Middle frontal gyrus (tissue), 1 donor: Measurements from ENCODE around the gene KRTAP10-1.
"Not testable (repeated sequence)": the region's sequence is repeated elsewhere in the genome, so short reads cannot be mapped to it uniquely, and the experiment has no call there.

Source experiments
- DNase-seq: peaks from one replicate; pipeline ENCODE4 v3.0.0-alpha.2; 2015; ENCODE audit warnings: low spot score; ENCODE audit errors: extremely low spot score

KRTAP10-1 gene

DNA sequence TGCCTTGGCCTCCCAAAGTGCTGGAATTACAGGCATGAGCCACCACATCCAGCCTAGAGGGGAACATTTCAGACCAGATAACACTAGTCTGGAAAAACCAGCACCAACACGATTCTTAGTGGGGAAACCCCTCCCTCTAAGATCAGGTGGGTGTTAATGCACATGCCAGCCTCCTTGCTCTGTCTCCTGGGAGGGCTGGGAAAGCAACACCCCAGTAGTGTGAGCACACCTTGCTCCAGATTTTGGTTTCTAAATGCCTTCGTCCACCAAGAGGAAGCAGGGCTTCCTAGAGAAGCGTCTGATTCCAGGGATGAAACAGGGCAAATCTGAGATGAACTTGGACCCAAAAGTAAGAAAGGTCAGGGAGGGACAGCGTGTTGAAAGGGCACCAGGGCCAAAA, 31.3 kb upstream of the KRTAP10-1 start:
- no peak for DNase-seq

DNA sequence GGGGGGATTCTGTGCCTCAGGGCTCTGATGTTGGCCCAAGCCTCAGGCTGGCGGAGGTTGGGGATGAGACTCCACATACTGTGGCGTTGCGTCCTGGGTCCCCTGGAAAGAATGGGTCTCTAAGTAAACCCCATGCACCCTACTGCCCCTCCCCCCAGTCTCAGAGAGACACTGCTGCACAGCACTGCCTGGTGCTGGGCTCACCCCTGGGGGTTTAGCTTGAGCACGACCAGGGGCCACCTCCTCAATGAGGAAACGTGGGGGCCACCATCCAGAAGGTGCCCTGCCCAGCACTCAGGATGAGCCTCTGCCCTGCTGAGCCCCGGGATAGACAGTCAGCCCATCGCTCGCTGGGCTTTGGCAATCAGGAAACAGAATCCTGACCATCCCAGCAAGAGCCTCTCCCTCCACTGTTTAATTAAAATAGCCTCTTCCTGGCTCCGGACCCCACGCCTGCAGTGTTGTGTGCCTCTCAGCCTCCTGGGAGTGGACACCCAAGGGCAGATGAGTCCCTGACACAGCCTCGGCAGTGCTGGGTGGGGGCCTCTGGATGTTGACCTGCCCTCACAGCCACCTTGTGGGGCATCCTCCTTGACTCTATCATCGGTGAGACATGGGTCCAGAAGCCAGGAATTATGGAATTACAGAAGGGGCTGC, 30.0 kb upstream of the KRTAP10-1 start:
- DNase-seq = no peak

DNA sequence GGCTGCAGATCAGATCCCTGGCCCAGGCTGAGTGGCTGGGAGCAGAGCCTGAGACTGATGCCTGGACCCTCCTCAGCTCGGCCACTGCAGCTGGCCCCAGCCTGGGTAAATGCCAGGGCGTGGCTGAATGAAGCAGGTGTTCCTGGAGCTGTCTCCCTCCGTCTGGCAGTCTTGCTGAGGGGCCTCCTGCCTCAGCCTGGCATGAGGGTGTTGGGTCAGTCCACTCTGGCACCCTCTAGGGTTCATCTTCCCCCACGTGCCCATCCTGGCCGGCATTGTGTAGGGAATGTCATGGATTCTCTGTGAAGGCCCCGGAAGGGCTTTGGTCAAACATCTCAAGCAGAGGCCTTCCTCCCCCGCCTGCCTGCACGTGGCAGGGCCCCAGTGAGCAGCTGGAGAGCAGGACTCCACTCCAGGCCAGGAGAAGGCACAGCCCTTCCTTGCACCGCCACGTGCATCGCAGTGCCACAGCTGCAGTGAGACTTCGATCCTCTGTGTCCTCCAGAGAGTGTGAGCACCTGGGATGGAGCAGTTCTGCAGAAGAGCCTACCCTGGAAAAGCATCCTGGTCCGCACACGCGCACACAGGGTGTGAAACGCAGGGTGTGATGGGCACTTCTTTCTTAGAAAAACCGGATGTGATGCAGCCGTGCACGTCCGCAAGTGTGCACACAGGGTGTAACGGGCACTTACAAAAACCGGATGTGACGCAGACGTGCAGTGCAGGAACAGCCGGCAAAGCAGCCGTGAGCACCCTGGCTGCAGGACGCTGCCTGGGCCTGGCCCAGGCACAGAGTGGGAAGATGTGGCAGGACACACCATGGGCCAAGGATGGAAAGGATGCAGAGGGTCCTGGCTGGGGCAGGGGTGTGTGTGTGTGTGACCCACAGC, 28.9 kb upstream of the KRTAP10-1 start:
- no peak for DNase-seq

DNA sequence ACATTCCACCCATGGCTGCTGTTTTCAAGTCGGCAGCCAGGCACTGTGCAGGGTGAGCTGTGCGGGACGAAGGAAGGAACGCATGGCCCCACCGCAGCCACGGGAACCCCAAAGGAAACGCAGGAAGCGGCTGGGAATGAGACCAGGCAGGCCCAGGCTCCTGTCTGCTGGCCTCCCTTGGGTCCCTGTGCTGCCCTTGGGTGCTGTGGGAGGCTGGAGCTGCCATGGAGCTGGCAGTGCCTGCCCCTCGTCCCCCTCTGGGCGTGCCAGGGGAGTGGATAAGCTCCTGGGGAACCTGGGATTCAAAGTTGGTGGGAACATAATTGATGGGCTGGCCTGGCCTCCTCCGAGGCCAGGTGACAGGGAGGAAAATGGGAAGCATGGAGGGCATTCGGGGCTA, 28.3 kb upstream of the KRTAP10-1 start:
- no peak for DNase-seq

DNA sequence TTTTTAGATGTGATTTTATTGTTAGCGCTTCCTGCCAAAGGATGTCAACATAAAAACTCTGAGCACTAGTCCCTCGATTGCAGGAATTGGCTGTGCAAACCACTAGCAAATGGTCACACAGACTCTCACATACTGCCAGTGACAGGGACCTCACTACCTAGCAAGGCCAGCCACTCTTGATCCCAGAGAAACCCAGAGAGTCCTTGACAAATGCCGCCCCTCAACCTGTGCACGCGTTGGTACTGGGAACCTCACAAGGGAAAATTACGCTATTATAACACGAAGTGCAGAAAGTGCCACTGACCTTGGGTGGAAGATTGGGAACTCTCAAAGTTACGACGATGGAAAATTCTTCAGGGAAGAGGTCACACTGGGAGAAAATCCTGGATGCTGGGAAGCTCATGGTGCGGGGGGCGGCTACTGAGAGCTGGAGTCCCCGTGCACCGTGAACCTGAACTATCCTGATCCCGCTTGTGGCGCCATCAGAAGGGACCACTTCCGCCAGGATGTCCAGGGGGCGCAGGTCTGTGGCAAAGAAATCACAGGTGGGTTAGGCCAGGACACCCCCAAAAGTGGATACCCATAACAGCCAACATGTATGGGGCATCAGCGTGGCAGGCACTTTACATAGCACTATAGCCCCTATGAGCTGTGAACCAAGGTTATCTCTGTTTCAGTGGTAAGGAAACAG, 27.6 kb upstream of the KRTAP10-1 start:
- no peak for DNase-seq

DNA sequence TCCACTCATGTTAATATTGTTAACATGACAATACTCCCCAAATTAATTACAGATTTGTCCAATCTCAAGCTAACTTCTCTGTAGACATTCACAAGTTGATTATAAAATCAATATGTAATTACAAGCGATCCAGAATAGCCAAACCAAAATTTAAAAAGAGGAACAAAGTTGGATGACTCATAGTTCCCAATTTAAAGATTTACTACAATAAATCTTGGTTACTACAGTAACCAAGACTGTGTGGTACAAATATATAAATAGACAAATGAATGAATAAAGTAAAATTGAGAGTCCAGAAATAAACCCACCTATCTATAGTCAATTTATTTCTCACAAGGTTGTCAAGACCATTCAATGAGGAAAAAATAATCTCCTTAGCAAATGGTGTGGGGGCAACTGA, 26.4 kb upstream of the KRTAP10-1 start:
- no peak for DNase-seq

DNA sequence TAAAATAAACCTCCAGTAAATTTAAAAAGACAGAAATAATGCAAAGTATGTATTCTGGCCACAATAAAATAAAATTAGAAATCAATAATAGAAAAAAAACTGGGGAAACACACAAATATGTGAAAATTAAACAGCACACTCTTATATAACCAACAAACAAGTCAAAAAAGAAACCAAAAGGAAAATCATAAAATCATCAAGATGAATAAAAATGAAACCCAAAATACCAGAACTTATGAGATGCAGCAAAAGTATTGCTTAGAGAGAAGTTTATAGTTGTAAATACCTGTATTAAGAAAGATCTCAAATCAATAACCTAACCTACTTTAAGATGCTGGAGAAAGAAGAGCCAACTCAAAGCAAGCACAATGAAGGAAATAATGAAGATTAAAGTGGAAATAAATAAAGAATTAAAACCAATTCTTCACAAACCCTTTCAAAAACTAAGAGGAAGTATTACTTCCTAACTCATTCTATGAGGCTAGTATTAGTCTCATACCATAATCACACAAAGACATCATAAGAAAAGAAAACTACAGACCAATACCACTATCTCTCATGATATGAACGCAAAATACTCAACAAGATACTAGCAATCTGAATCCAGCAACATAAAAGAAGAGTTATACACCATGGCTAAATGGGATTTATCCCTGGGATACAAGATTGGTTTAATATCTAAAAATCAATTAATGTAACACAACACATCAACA, 25.0 kb upstream of the KRTAP10-1 start:
- DNase-seq = no peak

DNA sequence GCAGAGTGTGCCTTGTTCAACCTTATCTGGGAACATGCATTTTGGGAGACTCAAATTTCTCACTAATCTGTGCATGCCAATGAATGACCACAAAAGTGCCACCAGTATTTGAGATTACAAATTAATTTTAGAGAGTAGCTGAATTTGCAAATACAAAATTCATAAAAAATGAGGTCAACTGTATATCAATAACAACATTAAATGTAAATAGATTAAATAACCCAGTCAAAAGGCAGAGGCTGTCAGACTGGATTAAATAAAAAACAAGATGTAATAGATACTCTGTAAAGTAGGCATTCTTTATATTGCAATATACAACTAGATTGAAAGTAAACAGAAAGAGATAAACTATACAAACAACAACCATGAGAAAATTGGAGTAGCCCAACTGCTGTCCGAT, 24.1 kb upstream of the KRTAP10-1 start:
- no peak for DNase-seq

DNA sequence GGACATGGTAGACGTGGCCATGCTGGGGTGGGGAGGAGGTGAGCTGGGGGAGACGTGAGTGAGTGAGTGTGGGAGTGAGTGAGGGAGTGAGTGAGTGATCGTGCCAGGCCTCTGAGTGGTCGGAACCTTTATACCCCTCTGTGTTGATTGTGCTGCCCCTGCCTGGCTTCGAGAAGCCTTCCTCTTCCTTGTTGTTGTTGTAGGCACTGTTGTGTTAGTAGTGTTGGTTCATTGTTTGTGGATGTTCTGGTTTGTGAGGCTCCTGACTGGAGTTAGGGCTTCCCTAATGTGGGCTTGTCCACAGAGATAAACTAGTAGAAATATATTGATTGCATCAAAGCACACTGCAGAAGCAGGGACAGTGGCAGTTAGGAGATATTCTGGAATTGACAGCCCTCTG, 18.7 kb upstream of the KRTAP10-1 start, which contains the start of gene KRTAP10-3:
TSS of gene KRTAP10-3 (minus strand) at position 101 of the 400 bp plus-strand sequence. CDS start at position 21, 80 bp downstream.
- DNase-seq = no peak

DNA sequence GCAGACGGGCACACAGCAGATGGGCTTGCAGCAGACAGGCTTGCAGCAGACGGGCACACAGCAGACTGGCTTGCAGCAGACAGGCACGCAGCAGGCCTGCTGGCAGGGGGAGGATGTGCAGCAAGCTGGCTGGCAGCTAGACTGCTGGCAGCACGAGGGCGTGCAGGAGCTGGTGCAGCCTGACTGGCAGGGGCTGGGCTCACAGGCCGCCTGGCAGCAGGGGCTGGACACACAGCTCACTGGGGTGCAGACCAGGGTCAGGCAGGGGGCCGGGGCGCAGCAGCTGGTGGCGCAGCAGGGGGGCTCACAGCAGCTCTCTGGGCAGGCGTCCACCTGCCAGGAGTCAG, 18.3 kb upstream of the KRTAP10-1 start:
- DNase-seq = not testable (repeated sequence)

DNA sequence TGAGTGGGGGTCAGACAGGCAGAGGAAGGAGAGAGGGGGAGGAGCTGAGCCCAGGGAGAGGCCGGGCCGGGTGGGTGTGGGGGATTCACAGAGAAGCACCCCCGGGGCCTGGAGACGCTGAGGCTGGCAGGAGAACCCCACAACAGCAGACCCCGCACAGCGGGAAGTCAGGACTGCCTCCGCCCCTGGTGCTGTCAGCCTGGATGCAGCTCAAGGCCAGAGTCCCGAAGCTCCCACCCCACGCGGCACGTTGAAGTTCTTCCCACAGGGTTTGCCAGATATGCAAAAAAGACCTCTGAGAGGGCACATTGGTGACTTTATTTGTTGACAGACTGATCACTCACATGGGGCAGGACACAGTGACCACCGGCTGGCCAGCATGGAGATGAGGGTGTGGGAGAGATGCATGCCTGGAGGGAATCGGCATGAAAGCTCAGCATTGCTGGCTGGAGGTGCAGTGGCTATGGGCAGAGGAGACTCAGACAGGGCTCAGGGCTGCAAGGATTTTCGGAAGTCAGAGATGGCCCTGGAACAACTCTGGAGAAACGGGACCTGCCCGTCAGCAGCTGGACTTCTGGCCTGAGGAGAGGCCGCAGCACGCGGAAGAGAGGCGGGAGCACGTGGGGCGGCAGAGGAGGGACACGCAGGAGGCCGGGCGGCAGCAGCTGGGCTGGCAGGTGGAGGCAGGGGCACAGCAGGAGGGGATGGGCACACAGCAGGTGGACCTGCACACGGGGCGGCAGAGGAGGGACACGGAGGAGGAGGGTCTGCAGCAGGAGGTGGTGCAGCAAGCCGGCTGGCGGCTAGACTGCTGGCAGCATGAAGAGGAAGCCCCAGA, 17.7 kb upstream of the KRTAP10-1 start:
- no peak for DNase-seq

DNA sequence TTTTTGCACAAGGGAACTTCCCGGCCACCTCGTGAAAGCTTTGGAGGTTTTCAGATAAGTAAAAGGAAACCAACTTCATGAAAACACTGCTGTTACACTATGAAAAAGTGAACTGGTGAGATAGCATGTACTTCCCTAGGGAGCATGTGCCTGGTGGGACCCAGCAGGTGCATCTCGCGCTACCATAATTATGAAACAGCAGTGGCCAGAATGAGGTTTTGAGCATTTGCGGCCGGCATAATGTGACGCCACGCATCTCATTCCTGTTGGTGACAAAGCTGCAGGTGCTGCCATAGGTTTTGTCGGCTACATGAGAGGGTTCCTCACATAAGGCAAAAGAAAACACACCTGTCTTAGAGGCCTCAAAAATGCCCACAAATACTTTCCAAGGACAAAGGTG, 16.9 kb upstream of the KRTAP10-1 start:
- DNase-seq = no peak

DNA sequence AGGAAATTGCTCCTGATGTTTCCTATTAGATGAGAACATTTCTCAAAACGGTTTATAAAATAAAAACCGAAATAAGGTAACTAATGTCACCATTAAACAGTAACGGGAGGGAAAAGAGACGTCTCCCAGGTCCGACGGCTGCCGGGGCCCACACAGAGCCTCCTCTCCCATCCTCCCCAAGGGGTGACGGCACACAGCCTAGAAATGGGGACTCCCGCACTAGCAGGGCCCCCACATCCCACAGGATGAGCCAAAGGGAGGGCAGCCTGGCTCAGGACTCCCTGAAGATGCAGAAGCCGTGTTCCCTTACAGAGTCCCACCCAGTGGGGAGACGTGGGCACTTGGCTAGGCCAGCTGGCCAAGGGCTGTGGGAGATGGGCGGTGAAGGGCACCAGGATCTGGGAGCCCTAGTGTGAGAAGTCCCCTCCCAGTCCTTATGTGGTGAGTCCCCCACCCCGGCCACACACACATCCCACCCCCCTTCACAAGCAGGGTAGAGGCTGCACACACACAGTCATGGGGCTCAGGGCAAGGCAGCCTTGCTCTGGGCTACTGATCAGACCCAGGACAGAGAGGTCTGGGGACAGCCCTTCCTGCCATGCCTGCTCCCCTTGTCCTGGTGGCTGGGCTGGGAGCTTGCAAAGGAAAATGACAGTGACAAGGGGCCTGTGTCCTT, 15.3 kb upstream of the KRTAP10-1 start:
- no peak for DNase-seq

DNA sequence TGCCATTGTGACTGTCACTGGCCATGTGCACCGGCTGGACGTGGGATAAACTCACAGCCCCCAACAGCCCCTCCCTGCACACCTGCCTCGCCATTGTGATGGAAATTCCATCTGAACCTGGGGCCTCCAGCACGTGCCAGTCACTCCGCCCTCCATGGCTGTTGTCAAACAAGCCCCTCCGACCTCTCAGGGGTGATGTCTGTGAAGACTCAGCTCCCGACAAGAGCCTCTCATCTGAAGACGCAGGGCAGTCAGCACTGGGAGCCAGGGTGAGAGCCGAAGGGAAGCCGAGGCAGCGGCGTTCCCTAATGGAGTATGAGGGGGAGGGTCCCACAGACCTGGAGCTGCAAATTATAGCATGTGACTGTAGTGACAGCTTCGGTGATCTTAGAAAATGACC, 12.7 kb upstream of the KRTAP10-1 start:
- no peak for DNase-seq

DNA sequence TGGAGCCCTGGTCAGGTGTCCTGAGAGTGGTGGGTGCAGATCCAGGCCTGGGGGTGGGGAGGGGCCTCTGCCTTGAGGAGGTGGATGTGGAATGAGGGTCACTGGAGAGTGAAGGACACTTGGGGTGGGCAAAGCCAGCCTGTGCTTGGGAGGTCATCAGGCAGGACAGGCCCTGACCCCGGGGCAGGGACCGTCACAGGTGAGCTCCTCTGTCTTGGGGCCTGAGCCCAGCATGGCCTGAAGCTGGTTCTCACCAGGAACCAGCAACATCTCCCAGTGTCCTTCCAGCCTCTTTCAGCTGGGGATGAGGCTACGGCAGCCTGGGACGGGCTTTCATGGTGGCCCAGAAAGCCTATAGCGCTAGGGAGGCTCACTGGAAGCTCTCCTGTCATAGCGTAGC, 12.1 kb upstream of the KRTAP10-1 start:
- DNase-seq = no peak

DNA sequence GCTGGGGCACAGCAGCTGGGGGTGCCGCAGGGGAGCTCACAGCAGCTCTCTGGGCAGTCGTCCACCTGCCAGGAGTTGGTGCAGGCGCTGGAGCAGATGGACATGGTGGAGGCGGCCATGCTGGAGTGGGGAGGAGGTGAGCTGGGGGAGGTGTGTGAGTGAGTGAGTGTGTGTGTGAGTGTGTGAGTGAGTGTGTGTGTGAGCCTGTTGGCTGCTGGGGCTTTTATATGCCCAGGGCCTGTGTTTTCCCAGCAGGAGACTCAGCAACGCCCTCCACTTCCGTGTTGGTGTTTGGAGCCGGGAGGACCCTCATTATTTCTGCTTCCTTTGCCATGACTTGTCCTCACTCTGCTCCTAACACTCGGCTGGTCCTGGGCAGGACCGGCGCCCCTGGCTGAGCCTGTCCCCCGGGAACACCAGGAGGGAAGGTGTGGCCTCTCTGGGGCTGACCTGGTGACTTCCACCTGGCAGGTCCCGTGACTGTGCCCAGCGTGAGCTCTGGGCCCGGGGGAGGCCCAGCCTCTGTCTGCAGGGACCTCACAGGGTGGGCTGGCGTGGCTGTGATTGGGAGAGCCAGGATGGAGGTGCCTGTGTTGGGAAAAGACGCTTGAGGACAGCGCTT, 11.5 kb upstream of the KRTAP10-1 start, which contains the start of gene KRTAP10-2:
TSS of gene KRTAP10-2 (minus strand) at position 166 of the 622 bp plus-strand sequence. CDS start at position 119, 47 bp downstream.
- DNase-seq = no peak

DNA sequence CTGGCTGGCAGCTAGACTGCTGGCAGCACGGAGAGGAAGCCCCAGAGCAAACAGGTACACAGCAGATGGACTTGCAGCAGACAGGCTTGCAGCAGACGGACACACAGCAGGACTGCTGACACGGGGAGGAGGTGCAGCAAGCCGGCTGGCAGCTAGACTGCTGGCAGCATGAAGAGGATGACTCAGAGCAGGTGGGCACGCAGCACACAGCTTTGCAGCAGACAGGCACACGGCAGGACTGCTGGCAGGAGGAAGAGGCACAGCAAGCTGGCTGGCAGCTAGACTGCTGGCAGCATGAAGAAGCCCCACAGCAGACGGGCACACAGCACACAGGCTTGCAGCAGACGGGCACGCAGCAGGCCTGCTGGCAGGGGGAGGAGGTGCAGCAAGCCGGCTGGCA, 10.8 kb upstream of the KRTAP10-1 start:
- DNase-seq = no peak

DNA sequence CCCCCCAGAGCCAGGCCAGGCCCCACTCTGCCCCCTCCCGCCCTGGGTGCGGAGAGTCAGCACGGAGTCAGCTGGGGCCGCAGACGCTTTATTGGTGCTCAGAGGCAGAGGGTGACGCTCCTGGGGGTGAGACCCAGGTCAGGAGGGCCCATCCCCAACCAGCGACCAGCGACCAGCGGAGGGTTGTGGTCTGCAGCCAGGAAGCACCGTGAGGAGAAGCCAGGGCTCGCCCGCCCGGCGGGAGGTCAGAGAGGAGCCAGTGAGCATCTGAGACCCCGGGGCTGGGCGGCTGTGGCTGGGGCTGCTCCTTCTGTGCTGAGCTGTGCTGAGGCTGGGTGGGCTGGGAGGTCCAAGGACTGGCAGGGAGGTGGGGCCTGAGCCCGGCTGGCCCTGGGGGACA, 10.3 kb upstream of the KRTAP10-1 start:
- DNase-seq = not testable (repeated sequence)

DNA sequence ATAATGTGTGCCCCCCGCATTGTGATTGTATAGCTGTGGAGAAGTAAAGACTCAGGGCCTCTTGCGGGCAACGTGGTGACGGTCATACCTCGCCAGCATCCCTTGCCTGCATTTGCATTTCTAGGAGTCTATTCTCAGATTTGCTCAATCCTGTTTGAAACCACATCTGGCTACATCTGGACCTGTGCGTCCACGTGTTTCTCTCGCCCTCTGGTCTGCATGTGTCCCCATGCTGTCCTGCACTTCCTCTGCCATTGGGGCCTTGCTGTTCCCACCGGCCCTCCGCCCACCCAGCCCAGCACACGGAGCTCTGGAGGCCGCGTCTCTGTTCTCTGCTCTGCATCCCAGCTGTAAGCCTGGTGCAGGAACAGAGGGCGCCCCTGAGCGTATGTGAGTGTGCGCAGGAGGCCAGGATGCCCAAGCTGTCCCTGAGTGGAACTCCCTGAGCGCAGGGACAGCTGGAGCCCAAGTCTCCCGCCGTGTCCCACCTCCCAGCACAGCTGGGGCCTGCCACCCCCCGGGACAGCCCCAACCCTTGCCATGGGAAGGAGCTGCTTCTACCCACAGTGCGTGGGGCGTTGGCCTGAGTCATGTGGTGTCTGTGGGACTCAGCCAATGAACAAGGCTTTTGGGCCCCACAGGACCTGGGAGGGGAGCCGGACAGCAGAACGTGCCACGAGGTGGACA, 9.7 kb upstream of the KRTAP10-1 start:
- no peak for DNase-seq
